GM21723 (cell line): ENCODE data around the gene AOC2.
A peak's percentile ranks its signal among the peaks of the same experiment; 100 is the strongest.

ENCODE experiments used
- ATAC-seq: cut with Tn5 transposase; IDR thresholded peaks from one replicate; pipeline ENCODE4 v1.9.1; 2021; ENCODE audit warnings: mild to moderate bottlenecking, moderate library complexity; ENCODE audit not compliant: unreplicated experiment

The AOC2 gene, protein sequence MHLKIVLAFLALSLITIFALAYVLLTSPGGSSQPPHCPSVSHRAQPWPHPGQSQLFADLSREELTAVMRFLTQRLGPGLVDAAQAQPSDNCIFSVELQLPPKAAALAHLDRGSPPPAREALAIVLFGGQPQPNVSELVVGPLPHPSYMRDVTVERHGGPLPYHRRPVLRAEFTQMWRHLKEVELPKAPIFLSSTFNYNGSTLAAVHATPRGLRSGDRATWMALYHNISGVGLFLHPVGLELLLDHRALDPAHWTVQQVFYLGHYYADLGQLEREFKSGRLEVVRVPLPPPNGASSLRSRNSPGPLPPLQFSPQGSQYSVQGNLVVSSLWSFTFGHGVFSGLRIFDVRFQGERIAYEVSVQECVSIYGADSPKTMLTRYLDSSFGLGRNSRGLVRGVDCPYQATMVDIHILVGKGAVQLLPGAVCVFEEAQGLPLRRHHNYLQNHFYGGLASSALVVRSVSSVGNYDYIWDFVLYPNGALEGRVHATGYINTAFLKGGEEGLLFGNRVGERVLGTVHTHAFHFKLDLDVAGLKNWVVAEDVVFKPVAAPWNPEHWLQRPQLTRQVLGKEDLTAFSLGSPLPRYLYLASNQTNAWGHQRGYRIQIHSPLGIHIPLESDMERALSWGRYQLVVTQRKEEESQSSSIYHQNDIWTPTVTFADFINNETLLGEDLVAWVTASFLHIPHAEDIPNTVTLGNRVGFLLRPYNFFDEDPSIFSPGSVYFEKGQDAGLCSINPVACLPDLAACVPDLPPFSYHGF

DNA sequence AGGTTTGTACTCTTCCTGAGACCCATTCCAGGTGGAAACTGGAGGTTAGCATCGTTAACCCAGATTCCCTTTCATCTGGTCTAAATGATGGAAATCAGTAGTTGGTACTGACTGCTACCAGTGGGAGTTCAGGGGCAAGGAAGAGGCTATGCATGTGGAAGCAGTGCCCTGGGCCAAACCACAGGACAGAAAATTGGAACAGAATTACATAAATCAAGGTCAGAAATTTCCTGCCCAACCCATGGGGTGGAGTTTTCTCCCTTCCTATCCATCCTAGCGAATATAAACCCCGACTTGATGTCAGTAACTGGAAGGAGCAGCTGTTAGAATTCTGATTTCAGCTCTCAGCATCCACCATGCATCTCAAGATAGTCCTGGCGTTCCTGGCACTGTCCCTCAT is at the start of gene AOC2:
TSS of gene AOC2 (plus strand) at position 310 of the 400 bp plus-strand sequence. CDS start at position 357, 47 bp downstream.
- no peak for ATAC-seq

DNA sequence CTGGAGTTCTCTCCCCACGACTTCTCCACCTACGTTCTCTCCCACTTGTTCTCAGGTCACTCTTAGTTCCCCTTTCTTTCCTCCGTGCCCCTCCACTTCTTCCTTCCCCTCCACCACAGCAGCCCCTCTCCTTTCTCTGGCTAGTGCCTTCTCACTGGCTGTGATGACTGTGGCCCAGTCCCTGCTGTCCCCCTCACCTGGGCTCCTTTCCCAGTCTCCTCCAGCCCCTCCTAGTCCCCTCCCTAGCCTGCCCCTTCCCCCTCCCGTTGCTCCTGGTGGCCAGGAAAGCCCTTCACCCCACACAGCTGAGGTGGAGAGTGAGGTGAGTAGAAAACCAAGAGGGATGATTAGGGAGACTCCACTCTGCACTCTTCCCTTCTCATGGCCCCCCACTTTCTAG is 49.3 kb upstream of the AOC2 start:
- ATAC-seq = no peak

DNA sequence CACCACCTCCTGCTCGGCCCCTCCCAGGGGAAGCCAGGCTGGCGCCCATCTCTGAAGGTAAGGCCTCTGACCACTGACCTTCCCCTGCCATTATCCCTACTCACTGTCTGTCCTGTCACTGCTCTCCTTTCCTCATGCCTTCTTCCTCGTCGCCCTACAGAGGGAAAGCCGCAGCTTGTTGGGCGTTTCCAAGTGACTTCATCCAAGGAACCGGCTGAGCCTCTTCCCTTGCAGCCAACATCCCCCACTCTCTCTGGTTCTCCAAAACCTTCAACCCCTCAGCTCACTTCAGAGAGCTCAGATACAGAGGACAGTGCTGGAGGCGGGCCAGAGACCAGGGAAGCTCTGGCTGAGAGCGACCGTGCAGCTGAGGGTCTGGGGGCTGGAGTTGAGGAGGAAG is 48.9 kb upstream of the AOC2 start:
- no peak for ATAC-seq

DNA sequence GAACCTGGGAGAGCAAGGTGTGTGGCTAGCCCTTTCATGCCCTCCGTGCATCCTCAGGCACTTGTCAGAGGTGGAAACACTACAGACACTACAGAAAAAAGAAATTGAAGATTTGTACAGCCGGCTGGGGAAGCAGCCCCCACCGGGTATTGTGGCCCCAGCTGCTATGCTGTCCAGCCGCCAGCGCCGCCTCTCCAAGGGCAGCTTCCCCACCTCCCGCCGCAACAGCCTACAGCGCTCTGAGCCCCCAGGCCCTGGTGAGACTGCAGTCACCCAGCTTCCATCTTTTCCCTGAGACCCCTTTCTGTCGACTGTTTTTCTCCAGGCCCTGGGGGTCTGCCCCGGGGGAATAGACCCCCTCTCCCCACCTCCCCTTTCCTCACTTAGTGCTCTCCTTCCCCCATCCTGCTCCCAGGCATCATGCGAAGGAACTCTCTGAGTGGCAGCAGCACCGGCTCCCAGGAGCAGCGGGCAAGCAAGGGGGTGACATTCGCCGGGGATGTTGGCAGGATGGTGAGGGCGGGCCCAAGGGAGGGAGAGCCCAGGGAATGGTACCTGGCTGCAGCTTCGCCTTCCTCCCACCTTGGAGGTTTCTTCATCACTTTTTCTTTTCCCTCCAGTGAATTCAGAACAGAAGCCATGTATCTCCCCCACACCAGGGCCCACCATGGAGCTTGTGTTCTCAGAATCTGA is 48.2 kb upstream of the AOC2 start:
- ATAC-seq = no peak

DNA sequence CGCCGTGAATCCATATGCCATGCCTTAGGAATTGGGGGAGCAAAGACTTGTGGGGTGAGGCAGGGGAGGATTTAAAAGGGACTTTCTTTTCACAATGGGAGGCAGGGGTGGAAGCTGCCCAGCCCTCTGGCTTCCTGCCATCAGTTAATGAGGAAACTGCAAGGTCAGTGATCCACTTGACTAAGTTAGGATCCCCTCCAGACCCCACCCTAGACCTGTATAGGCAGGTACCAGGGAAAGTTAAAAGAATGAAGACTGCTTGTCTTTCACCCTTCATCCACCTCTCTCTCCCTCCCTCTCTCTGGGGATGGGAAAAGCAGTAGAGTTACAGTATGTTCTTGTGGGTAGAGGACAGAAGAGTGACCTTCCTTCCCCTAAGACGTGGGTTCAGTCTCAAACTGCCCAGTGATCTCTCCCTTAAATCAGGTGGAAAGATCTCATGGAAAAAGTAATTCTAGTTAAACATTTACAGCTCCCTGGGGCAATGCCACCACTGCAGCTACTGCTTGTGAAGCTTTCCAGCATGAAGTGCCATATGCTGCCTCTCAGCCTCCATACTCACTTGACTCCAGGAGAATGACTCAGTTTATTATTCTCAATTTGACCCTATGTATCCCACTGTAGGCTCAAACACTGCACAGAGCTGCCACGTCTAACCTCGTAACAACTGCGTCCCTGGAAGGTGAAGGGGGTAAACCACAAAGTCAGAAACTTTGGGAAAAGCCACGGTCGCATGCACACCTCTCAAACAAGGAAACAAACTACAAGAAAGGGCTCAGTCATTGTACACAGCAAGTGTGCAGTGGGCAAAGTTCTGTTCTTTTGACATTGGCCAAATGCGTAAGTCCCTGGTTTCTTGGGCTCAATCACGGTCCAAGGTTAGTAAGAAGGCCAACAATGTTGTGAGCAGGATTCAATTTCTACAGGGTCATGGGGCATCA is 47.0 kb upstream of the AOC2 start:
- no peak for ATAC-seq

DNA sequence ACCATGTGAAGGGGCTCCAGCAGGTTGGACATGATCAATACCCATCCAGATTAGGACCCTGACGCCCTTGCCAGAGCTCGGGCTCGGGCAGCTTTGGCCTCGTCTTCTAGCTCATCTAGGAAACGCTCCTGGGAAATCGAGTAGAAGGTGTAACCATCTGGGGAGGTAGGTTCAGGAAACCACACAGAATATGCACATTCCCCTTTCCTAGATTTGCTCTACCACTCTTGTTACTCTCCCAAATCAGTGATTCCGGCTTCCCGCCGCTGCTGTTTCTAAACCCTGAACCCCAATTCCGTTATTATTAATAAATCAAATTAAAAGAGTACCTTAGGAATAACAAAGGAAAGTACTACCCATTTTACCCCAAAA is 46.4 kb upstream of the AOC2 start:
- ATAC-seq = no peak

DNA sequence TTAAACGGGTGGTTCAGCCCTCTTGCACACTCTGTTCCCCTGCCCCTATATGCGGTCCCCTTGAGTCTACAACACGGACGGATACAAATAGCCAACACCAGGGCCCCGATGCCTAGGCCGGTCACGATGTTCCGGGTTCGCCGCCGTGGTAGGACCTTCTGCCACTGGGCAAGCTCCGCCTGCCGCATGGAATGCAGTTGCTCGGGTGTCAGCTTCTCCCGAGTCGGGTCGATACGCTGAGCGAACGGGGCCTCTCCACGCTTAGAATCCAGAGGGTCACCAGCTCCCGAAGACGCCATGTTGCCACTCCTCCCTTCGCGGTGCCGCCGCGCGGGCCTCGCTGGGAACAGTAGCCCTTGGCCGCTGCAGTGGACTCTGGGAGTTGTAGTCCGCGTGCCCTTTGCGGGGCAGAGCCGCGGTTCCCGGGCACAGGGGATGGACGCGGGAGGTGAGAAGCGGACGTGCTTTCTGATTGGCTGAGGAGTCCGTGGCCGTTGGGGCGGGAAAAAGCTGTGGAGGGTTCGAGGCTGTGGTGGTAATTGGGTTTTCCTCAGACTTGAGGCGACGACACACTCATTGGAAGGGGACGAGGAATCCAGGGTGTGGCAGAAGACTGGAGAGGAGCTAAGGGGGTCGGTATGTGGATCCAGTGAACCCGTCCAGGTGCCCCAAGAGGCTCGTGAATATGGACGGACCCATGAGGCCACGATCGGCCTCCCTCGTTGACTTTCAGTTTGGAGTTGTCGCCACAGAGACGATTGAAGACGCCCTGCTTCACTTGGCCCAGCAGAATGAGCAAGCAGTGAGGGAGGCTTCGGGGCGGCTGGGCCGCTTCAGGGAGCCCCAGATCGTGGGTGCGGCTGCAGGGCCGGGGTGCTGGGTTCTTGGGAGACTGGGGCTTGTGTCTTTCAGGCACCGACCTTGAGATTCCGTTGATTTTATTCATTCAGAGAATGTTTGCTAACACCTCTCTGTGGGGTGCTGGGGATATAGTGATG is 45.7 kb upstream of the AOC2 start, which contains the start of the genes CNTD1 and COA3:
TSS of gene CNTD1 (plus strand) at position 479 of the 998 bp plus-strand sequence. CDS start at position 686, 207 bp downstream.
TSS of gene COA3 (minus strand) at position 322 of the 998 bp plus-strand sequence. CDS start at position 299, 23 bp downstream.
- peak; percentile 82 for ATAC-seq

DNA sequence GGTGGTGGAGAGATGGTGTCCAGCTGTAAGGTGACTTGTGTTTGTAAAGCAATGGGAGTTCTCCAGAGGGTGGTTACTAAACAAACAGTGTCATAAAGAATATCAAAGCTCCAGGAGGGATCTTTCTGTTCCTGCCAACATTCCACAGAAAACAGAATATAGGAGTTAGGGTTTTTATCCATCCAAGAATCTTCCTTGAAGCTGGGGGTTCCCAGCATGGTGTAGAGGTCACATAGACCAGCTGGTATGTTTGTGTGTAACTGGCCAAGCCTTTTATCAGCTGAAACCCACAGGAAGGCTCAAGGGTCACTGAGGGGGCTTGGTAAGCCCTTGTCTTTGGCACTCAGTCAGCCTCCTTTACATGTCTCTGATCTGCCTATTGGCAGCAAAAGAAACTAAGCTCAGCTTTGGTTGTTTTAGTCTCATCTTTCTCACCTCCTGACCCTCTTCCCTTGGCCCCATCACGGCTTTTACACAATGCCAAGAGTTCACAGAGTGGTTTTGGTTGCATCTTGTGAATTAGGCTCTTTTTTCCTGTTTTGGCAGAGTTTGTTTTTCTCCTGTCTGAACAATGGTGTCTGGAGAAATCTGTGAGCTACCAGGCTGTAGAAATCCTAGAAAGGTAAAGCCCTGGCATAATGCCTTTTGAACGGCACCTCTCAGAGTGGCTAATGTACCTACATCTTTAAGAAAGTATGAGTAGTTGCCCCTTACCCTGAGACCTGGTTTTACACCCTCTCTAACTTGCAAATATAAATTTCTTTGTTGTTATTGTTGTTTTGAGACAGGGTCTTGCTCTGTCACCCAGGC is 41.1 kb upstream of the AOC2 start:
- ATAC-seq = no peak

DNA sequence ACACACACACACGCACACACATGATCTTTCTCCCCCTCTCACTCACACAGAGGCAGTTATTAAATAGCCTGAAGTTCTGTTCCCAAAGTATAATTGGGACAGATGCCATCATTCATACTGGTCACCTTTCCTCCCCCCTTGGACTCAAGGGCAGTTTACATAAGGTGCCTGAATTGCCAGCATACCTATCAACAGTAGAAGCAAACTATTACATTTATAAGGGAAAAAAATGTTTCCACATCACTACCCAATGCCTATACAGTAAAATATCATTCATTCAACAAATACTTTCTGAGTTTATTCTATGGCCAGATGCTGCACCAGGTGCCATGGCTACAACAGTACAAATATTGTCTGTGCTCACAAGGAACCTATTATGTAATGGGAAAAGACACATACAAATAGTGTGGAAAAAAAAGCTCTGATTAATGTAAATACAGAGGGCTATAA is 39.4 kb upstream of the AOC2 start:
- ATAC-seq = no peak

DNA sequence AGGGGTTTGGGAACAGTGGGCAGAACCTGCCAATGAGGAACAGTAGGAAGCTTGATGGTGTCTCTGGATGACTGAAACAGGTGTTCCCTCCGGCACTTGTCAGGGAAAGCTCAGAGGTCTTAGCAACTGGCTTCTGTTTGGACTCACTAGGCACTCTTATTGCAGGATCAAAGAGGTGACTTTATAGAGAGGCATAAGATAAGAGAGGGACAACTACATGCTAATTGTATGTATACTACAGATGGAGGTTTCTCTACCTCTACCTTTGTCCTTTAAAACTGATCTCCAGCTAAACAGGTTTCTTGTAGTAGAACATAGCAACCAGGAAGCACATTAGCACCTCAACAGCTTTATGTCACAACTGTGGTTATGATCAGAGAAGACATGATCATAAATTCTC is 38.1 kb upstream of the AOC2 start:
- ATAC-seq = no peak

DNA sequence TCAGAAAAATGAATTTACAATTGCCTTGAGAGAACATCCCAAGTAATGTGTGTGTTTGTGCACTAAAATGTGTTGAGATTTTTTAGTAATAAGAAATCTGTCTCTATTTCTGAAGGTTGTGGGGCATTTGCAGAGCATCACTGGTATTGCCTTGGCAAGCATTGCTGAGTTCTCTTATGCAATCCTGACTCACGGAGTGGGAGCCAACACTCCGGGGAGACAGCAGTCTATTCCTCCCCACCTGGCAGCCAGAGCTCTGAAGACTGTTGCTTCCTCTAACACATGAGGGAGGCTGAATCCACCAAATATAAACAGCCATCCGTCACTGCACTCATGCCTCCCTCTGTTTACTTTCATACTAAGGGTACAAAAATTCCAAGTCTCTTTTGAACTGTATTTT is 35.1 kb upstream of the AOC2 start:
- no peak for ATAC-seq

DNA sequence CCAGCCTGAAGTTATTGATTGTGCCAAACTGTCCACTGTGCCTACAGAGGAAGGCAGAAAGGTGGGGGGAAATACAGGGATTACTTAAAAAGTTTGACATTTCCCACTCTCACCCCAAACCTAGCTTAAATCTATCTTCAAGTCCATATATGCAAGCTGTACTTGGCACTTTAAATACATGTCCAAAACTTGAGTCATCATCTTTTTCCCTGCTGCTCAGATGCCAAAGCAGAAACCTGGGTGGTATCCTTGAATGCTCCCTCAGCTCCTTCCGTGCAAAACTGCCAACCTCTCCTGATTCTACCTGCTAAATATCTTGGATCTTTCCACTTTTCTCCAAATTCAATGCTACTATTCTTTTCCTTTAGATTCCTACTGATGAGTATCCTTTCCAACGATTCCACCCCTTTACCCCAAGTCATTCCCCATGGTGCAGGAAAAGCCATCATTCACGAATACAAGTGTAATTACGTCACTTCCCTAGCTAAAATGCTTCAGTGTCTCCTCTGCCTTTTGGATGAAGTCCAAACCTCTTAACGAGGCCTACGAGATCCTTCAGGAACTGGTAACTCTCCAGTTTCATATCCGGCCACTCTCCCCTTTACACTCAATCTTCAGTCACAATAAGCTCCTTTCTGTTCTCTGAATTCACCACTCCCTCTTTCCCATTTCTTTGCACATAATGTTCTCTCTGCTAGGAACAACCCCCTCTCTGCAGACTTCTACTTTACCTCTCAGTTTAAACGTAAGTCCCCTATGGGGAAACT is 29.6 kb upstream of the AOC2 start:
- ATAC-seq = no peak

DNA sequence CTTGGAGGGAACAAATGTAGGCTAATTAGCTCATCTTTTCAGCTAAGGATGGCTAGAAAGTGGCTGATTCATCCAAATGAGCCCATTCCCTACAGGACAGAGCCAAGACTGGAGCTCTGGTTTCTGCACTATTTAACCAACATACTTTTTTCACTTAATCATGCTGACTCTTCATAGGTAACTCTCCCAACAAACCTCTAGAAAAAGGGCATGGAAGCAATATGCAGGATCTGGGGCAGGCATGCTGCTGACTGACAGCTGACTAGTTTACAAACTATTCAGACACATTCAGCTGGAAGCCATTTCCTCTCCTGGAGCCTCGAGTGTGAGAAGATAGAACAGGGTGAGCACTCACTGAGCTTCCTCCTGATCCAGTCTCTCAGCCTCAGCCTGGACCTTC is 26.5 kb upstream of the AOC2 start:
- ATAC-seq = no peak

DNA sequence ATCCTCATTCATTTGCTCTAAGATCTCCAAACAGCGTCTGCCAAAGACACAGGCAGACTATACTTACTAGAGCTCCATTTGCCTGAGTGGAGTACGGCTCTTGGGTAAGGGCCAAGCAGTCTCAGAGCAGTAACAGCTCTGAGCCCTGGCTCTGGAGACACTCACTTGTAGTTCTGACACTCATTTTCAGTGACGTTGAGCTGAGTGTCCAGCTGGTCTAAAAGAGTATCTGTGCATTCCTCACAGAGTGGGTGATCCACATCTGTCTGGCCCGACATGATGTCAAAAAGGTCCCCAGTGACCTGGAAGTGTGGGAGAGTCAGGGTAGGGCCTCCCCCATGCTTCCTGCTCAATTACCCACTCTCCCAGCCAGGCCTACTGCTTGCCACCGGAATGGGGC is 26.0 kb upstream of the AOC2 start:
- ATAC-seq = no peak

DNA sequence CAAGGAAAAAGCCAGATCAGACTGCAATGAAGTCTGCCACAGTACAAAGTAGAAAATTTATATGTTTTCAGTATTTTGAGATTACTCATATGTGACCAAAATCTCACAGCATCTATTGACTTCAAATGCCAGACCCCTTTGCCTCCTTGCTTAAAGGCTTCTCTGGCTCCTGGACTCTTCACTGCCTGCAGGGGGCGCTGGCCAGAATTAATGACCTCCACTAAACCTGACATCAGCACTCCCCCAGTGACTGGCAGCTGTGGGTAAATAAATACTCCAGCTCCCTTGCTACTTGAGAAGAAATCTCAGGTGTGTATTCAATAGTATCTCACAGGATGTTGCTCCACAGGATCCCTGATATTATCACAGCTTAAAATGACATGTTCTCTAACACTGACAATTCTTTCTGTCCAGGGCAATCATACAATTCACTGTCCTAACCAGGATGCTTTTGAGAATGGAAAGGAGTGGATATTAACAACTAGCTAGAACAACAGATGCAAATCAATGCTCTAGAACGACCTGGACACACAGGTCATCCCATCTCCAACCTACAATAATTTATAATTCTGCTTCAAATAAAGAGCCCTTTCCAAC is 24.3 kb upstream of the AOC2 start:
- no peak for ATAC-seq

DNA sequence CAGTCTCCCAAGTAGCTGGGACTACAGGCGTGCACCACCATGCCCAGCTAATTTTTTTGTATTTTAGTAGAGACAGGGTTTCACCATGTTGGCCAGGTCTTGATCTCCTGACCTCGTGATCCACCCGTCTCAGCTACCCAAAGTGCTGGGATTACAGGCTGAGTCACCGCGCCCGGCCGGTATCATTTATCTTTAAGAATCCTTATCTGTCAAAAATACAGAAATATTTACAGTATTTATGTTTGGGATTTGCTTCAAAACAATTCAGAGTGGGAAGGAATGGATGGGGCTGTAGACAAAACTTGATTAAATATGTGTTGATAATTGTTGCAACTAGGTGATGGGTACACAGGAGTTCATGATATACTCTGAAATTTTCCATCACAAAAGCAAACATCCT is 23.2 kb upstream of the AOC2 start:
- no peak for ATAC-seq

DNA sequence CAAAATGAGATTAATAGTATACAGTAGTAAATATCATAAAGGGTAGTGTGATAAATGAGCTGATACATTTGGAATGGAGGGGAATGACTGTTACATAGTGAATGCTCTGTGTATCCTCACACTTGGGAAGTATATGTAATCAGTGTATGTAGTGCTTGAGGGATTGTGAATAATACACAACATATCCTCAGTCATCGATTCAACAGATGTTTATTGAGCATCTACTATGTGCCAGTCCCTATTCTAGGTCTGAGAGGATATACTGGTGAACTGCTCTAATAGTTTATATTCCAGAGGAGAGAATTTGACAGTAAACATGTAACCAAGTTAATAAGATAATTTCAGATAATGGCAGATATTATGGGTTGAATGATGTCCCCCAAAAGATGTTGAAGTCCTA is 16.9 kb upstream of the AOC2 start:
- ATAC-seq = no peak
